Inflammatory macrophage (primary cell): ENCODE data around the gene PDE4D.

Experiments used
- DNase-seq, 2 donors: peaks; one replicate each; pipeline ENCODE4 v3.0.0-alpha.2; 2020 to 2022

The PDE4D gene

DNA sequence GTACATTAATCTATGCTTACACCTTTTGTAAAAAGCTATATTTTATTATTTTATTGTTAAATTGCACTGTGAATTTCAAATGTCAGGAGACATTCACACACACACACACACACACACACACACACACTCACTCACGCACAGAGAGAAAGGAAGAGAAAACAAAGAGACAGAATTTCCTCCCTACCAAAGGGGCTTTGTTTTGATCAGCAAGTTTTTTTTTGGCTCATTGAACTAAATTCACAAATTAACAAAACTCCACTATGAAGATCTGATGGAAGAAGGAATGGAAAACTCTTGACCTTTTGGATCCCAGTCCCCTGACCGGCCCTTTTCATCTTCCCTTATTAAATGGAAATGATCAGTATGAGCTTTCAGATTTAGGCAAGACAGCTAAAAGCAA lies 161.2 kb downstream of the PDE4D start:
- no peak for DNase-seq

- DNase-seq, result no peak
Measured at GRCh38 chr5:59731809-59732208, 161.7 kb downstream of the PDE4D start.

GRCh38 chr5:59729820-59730219 lies 163.7 kb downstream of the PDE4D start:
- DNase-seq, result no peak

DNA sequence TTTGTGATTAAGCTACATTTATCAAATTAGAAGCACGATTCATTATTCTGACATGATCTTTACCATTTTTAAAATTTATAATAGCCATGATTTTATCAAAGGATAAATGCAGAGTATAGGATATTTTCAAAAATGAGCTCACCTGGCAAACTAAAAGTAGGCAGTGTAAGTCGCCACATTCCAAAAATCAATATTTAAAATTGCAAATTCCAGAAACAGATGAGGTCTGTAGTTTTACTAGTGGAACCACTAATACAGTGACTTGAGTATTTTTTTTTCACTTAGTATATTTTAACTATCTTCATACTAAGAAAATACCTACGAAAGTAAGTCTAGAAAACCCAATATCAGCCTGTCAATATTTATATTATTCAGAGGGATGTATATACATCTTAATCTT lies 164.2 kb downstream of the PDE4D start:
- no peak for DNase-seq

DNA sequence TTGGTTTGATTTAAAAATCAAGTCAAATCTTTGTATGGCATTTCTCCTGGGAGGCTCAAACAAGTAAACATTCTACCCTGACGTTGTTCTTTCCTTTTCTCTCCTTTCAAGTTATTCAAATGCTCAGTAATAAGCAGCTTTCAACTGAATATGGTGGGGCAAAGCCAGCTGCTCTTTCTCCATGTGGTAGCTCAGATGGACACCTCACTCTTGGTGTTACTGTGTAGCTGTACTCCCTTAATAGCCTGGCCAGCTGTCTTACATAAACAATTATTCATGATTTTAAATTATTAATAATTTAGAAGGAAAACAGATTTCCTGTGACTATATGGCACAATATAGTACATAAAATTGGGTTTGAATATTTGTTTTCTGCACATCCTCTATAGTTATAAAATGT lies 165.2 kb downstream of the PDE4D start:
- DNase-seq, result no peak

DNA sequence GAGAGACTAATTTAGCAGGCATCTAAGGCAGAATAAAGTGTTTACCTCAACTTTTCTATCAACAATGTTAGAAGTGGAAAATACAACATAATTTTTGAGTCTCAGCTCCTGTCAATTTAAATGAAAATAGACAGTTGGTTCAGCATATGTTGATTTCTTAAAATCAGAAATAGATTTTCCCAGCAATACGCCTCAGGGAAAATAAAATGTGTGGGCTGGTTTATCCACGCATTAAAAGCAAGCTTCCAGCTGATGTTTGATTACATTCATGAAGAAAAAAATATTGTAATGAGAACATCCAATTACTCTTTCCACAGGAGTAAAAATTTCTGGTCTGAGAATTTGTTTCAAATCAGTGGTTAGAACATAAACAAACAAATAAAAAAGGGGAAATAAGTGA lies 166.3 kb downstream of the PDE4D start:
- no peak for DNase-seq

GRCh38 chr5:59725392-59725767 lies 168.1 kb downstream of the PDE4D start:
- no peak for DNase-seq

DNA sequence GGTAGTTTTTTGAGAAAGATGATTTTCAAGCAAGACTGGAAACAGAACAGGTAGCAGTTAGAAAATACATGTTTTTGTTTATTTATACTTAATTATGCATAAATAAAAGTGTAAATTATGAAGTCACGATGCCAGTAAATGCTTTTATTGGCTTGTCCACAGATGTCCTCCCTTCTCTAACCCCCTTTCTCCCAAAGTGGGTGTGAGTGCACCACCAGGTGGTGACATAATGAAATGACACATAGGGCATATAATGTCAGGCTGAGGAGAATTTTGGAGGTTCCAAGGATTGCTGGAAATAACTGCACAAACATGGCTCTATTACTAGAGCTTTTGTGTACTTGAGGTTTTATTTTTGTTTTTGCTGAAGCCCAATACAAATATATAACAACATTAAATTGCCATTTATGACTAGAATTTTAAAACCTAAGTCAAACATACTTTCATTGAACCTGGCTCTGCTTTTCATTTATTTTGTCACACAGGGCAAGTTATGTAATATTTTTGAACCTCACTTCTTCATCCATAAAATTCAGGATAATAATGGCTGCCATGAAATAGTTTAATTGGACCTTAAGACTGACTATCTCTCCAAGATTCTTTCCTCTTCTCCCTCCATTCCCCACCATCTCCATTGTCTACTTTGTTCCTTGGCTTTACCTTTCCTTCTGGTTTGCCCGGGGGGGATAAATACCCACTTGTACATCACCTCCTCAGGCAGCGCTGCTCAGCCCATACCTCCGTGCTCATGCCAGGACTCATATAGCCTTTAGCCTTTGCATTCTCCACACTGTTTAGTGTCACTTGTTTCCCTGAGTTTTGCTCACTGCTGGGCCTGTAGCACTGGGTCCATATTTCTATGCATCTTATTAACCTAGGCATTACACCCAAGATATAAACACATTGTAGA lies 168.8 kb downstream of the PDE4D start:
- DNase-seq, result peak; percentile 10 to 39

DNA sequence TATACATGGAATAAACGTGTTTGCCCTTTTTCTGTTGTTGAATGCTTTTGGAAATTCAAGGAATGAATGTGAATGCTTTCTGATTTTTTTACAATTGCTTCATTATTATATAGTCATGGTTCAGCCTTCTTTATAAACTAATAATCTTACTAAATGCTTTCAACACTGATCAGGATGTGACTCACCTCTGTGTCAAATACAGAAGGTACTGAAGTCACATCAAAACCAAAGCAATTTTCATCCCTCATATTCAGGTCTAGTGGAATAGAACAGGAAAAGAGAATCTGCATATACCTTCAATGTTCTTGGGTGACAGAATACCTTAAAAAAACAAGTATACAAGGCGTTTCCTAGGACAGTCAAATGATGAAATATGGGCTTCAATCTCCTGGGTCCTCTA lies 170.7 kb downstream of the PDE4D start:
- no peak for DNase-seq

GRCh38 chr5:59721741-59722140 lies 171.8 kb downstream of the PDE4D start:
- DNase-seq, result no peak

DNA sequence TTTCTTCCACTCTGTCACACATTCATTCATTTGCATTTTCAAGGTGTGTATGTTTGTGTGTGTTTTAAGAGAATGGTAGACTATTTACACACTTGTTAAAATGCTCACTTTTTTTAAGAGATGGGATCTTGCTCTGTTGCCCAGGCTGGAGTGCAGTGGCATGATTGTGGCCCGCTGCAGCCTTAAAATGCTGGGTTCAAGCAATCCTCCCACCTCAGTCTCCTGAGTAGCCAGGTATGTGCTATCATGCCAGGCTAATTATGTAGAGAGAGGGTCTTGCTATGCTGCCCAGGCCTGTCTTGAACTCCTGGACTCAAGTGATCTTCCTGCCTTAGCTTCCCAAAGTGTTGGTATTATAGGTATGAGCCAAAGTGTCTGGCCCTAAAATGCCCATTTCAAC lies 173.5 kb downstream of the PDE4D start:
- DNase-seq, result no peak

- no peak for DNase-seq
Measured at GRCh38 chr5:59716966-59717500, 176.5 kb downstream of the PDE4D start.

DNA sequence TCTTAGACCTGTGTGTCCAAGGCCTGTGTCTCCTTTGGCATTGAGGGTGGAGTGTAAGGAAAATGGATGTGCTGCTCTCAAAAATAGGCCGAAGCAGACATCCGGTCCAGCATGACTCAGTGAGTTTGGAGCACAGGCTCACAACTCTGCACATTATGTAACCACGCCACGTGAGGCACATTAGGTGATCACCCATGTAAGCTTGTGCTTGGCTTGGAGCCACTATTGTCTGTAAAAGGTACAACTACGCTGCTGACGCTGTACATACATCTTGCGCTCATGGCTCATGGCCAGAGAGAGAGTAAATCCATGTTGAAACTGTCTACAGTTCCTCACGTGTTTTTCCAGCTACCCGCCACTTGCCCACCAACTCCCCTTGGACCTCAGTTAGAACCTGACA lies 177.5 kb downstream of the PDE4D start:
- no peak for DNase-seq

DNA sequence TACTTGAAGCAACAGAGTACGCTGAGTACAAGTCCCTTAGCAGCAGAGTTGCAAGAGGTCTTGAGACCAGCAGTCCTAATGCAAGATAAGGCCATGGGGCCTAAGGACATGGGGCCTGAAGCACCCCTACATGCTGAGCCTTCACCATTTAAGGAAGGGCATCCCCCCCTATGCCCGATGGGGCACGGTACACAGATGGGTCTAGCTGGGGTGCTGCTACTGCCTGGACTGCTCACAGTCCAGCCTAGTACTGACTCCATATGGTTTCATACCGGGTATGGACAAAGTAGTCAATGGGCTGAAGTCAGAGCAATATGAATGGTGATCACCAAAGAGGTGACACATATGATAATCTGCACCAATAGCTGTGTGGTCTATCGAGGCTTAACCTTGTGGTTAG lies 178.3 kb downstream of the PDE4D start:
- no peak for DNase-seq

DNA sequence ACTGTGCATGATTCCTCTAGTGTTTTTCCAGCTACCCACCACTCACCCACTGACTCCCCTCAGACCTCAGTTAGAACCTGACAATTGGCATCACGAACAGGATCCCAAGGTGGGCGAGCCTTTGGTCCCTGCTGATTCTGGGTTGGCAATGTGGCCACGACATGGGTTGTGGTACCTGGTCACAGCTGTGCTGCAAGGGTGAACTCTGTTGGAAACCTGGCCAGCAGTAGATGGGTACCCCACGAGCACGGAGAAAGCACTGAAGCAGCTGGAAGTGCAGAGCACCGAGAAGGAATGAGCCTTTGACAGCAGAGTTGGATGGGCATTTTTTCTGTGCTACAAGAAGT lies 180.1 kb downstream of the PDE4D start:
- DNase-seq, result no peak

DNA sequence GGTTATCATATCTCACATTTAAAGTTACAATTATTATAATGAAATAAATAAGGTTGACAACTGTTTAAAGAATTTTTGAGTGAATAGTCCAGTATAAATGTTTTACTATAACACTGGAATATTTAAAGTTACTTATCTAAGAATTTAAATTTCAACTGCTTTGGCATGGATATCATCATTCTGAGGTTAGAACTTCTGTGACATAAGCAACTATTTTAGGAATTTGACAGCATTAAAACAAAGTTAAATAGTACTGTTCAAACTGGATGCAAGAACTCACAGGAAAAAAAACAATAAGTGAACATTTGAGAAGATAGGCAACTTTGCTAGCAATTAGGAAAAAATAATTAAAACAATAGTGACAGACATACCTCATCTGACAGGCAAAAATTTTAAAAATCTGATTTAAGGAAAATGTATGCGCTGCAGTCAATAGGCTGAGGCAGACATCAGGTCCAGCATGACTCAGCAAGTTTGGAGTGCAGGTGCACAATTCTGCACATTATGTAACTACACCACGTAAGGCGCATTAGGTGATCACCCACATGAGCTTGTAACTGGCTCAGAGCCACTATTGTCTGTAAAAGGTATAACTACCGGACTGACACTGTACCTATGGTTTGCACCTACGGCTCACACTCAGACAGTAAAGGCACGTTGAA lies 180.6 kb downstream of the PDE4D start:
- no peak for DNase-seq

DNA sequence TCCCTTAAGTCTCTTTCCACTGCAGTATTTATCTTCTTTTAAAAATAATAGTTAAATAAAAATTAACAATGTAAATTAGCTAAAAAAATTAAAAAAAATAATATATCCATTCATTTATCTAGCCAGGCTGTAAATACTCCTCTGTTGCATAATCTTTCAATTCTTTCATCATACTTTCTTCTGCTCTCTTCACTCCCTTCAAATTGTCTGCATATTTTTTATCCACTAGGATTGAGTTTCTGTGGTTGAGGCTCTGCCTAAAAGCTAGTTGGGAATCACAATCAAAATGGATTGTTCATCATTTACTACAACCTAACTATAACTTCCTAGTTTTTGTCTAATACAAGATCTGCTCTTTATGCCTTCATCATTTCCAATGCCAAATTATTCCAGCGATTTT lies 182.2 kb downstream of the PDE4D start:
- no peak for DNase-seq

GRCh38 chr5:59709846-59710245 lies 183.7 kb downstream of the PDE4D start:
- no peak for DNase-seq

DNA sequence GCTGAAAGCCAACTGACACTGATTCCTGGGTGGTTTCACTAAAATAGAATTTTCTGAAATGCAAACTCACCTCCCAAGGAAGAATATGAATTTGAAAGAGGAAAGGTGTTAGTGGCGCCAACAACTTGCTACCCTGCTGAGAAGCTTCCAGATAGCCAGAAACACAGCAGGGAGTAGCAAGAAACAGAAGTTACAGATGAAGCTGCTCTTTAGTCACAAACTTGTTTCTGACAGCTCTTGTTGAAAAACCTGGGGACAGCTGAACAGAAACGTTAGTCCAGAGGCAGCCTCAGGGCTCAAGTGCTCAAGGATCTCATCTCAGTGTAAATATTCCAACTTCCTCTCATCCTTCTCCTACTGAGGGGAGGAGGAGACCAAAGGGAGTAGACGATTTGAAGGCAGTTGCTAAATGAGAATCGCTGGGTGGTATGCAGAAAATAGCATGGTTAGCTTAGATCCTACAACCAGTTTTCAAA lies 184.1 kb downstream of the PDE4D start:
- no peak for DNase-seq

DNA sequence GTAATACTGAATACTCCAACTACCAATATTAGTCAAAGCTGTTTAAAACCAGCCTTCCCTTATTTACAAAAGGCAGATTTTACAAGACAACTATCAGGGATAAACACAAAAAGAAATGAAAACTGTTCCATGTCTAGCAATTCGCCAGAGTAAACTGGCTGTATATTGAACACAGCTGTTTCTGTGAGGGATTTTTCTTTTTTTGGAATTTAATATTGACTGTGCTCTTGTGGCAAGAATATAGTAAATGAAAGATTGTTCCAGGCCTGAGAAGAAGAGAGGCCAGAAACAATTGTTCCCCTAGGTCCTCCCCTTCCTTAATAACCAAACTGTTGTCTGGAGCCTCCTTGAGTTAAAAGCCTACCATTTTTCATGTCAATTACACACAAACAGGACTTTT lies 188.6 kb downstream of the PDE4D start:
- no peak for DNase-seq

GRCh38 chr5:59703789-59704188 lies 189.7 kb downstream of the PDE4D start:
- no peak for DNase-seq

- no peak for DNase-seq
Measured at GRCh38 chr5:59698207-59699178, 195.0 kb downstream of the PDE4D start.

GRCh38 chr5:59694411-59694810 lies 199.1 kb downstream of the PDE4D start:
- no peak for DNase-seq
